ENCODE results near the gene MACO1. TPM values are rescaled to one million over a fixed set of nuclear protein-coding genes. Genes with fewer than 3 reads are reported as not detected.

MACO1 gene
- total and polyA plus RNA-seq, 2 of the 13 experiments (the other 11 are each of a cell fraction or from before 2014, with no cell fraction given), result 9.7 to 17.0 TPM

- peak overlapping the region; percentile 45 for H3K27ac ChIP-seq (ENCODE audit: extremely low read length, insufficient read depth, low read length)
- WGBS (ENCODE audit: low lambda C conversion rate), result 14% methylated on average over 6 of the region's 6 CpGs
- H3K36me3 ChIP-seq (replicated peaks in 1 of 2; ENCODE audit: control insufficient read depth in 1 of 2, insufficient read depth in 2 of 2, low read length in 2 of 2), result no peaks in the 10 kb centered on the region
These were observed 1.4 kb downstream of the MACO1 start for GRCh38 chr1:25431955-25432719.

More at GRCh38 chr1:25431955-25432719, 1.4 kb downstream of the MACO1 start:
- in situ Hi-C loops (cut with HindIII; ENCODE audit: extremely low pct_ligation_motif_present, low pct_unique_long_range_greater_than_20kb), result no loop called here
- POLR2A ChIA-PET, result interaction anchor here (0.7 kb wide), 1 partner anchor 52 kb away, joined by 3 read pairs; no protein-coding TSS in a partner anchor
- H3K4me1 ChIP-seq (ENCODE audit: insufficient read depth, low read length), result peaks cover 56% of the 10 kb centered on the region
- peaks cover 54% of the 10 kb centered on the region for H3K79me2 ChIP-seq (ENCODE audit: insufficient read depth, low read length)
- ATAC-seq (no peak), DNase-seq (ENCODE audit: low spot score) (no peak), FAIRE-seq (no peak)
- intact Hi-C loops (cut with micrococcal nuclease; ENCODE audit: unreplicated experiment), result no loop called here
- peak overlapping the region; percentile 85 to 93 (median 90) for H3K4me3 ChIP-seq (replicated peaks in 1 of 3; ENCODE audit: insufficient read depth in 1 of 3, low read depth in 2 of 3, low read length in 3 of 3)
- peak overlapping the region; percentile 83 for H3K9ac ChIP-seq (ENCODE audit: insufficient read depth, low read depth, low read length)
- BruUV-seq (replicated peaks), result TSS peak; percentile 58
- no peaks in the 10 kb centered on the region; a peak in 1 of 5 replicates for H3K27me3 ChIP-seq (ENCODE audit: control insufficient read depth in 1 of 2, insufficient read depth in 2 of 2, low read length in 2 of 2)
- H4K20me1 ChIP-seq (ENCODE audit: insufficient read depth, low read length), result peaks cover 19% of the 10 kb centered on the region
- H2AFZ ChIP-seq (ENCODE audit: low read length), result no peak overlapping the region
- peak overlapping the region; percentile 87 for H3K4me2 ChIP-seq (ENCODE audit: low read depth, low read length)
- no peaks in the 10 kb centered on the region for H3K9me3 ChIP-seq (ENCODE audit: low read length)
- CTCF ChIA-PET (ENCODE audit: low intra/inter-chr PET ratio, low total read pairs), result no interaction called here
- TF ChIP-seq ARID5B (CRISPR knock-in tag; IDR thresholded peaks at IDR 0.05), result no peak
- TF ChIP-seq PPARG (CRISPR knock-in tag; conservative IDR thresholded peaks at IDR 0.05), result 0 out of 2 replicates have a peak, but pooled peaks have one; percentile 17
- TF ChIP-seq ZFP41 (CRISPR knock-in tag; IDR thresholded peaks at IDR 0.05; ENCODE audit: borderline replicate concordance), result no peak
- 0 out of 2 replicates have a peak, but pooled peaks have one; percentile 50 for TF ChIP-seq FOXK2 (IDR thresholded peaks at IDR 0.05)
- no peak for TF ChIP-seq FOXP1 (IDR thresholded peaks at IDR 0.05)
- TF ChIP-seq FOXP1 (CRISPR knock-in tag; IDR thresholded peaks at IDR 0.05), result 0 out of 2 replicates have a peak, but pooled peaks have one; percentile 25
- peak; percentile 59; the same call in 1 of the 2 replicates for TF ChIP-seq RXRB (CRISPR knock-in tag; IDR thresholded peaks at IDR 0.05; ENCODE audit: borderline replicate concordance)
- peak; percentile 51; the same call in 1 of the 2 replicates for TF ChIP-seq FOXA3 (CRISPR knock-in tag; IDR thresholded peaks at IDR 0.05)
- TF ChIP-seq TFAP4 (IDR thresholded peaks at IDR 0.05; ENCODE audit: borderline replicate concordance, low read depth), result peak; percentile 84
- TF ChIP-seq PHF21A (CRISPR knock-in tag; IDR thresholded peaks at IDR 0.05), result no peak
- TF ChIP-seq FOXK1 (CRISPR knock-in tag; IDR thresholded peaks at IDR 0.05; ENCODE audit: borderline replicate concordance, low read depth), result peak; percentile 64; the same call in 1 of the 2 replicates
- TF ChIP-seq SOX5 (CRISPR knock-in tag; IDR thresholded peaks at IDR 0.05; ENCODE audit: borderline replicate concordance), result no peak
- peak; percentile 76 for TF ChIP-seq RARA (CRISPR knock-in tag; IDR thresholded peaks at IDR 0.05)
- TF ChIP-seq GMEB2 (CRISPR knock-in tag; IDR thresholded peaks at IDR 0.05; ENCODE audit: low read depth), result no peak

Measured in HepG2 (cell line).